Measurements from ENCODE around the gene MAP4K4. TPM values are rescaled to one million over a fixed set of nuclear protein-coding genes. Genes with fewer than 3 reads are reported as not detected.

The MAP4K4 gene
- total RNA-seq, 1 experiment from 2014 or later: 133 TPM

DNA sequence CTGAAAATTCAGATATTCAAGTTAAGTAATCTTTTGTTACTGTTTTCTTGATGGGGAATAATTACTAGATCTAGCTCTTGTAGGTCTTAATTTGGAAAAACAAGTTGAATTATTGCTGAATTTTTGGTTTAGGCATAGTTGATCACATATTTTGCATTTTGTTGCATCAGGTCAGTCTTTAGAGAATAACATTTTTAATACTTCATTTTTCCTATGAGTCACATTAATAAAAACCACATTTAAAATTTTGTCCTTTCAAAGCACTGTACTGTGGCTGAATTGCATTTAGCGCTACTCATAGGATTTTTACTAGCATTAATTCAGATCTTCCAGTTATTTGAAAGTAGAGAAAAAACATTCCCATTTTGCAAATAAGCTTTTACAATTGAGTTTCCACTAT is 23.2 kb downstream of the MAP4K4 start:
- Histone ChIP-seq H3K79me2 (ENCODE audit: low read length) (peaks cover 99% of the 10 kb centered on the region), H3F3A (ENCODE audit: low read length, unreplicated experiment) (no peaks in the 10 kb centered on the region), H3K9ac (ENCODE audit: low read length) (no peak overlapping the region), H3K4me3 (ENCODE audit: low read length) (no peak overlapping the region), H3K27ac (ENCODE audit: low read length) (no peak overlapping the region), H3K27me3 (ENCODE audit: low read length) (no peaks in the 10 kb centered on the region), H2AFZ (ENCODE audit: low read length) (no peak overlapping the region), H4K20me1 (ENCODE audit: low read length) (peaks cover 62% of the 10 kb centered on the region), H3K4me1 (ENCODE audit: insufficient read depth, low read length) (peaks cover 23% of the 10 kb centered on the region), H3K9me3 (ENCODE audit: low read length) (no peaks in the 10 kb centered on the region), H3K9me2 (replicated peaks; ENCODE audit: low read length) (no peaks in the 10 kb centered on the region), H3K36me3 (ENCODE audit: low read depth, low read length) (peaks cover 24% of the 10 kb centered on the region; the same call in 1 of the 2 replicates), H3K4me2 (ENCODE audit: low read length) (no peak overlapping the region; the same call in 1 of the 2 replicates)
- no TSS peak for BruUV-seq (replicated peaks)
- DNase-seq (no peak), ATAC-seq (peak; percentile 58)
- ChIA-PET POLR2A (ENCODE audit: unreplicated experiment) (no interaction called here), CTCF (interaction anchor here (0.6 kb wide), 1 partner anchor 25 kb away, joined by 4 read pairs; no protein-coding TSS in a partner anchor)
- TF ChIP-seq EZH2 (IDR thresholded peaks at IDR 0.05; ENCODE audit: low read length, unreplicated experiment): no peak
- no peak for TF ChIP-seq EZH2phosphoT487 (IDR thresholded peaks at IDR 0.05; ENCODE audit: borderline replicate concordance, low read length)
- TF ChIP-seq, protein P1, sequence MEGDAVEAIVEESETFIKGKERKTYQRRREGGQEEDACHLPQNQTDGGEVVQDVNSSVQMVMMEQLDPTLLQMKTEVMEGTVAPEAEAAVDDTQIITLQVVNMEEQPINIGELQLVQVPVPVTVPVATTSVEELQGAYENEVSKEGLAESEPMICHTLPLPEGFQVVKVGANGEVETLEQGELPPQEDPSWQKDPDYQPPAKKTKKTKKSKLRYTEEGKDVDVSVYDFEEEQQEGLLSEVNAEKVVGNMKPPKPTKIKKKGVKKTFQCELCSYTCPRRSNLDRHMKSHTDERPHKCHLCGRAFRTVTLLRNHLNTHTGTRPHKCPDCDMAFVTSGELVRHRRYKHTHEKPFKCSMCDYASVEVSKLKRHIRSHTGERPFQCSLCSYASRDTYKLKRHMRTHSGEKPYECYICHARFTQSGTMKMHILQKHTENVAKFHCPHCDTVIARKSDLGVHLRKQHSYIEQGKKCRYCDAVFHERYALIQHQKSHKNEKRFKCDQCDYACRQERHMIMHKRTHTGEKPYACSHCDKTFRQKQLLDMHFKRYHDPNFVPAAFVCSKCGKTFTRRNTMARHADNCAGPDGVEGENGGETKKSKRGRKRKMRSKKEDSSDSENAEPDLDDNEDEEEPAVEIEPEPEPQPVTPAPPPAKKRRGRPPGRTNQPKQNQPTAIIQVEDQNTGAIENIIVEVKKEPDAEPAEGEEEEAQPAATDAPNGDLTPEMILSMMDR (conservative IDR thresholded peaks at IDR 0.05; ENCODE audit: low read depth, low read length): no peak
- intact Hi-C loops (cut with micrococcal nuclease): no loop called here

DNA sequence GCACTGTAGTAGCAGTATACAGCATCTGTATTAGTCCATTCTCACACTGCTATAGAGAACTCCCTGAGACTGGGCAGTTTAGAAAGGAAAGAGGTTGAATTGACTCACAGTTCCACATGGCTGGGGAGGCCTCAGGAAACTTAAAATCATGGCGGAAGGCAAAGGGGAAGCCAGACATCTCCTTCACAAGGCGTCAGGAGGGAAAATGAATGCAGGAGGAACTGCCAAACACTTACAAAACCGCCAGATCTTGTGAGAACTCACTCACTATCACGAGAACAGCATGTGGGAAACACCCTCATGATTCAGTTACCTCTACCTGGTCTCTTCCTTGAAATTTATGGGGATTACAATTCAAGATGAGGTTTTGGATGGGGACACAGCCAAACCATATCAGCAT is 25.4 kb downstream of the MAP4K4 start:
- no peak for DNase-seq
- ChIA-PET CTCF (no interaction called here), POLR2A (ENCODE audit: unreplicated experiment) (no interaction called here)
- Histone ChIP-seq H3K27ac (ENCODE audit: low read length) (no peak overlapping the region), H4K20me1 (ENCODE audit: low read length) (peaks cover 69% of the 10 kb centered on the region), H3K4me1 (ENCODE audit: insufficient read depth, low read length) (peaks cover 23% of the 10 kb centered on the region), H3K27me3 (ENCODE audit: low read length) (no peaks in the 10 kb centered on the region), H3F3A (ENCODE audit: low read length, unreplicated experiment) (no peaks in the 10 kb centered on the region), H2AFZ (ENCODE audit: low read length) (no peak overlapping the region), H3K79me2 (ENCODE audit: low read length) (peaks cover 99% of the 10 kb centered on the region), H3K36me3 (ENCODE audit: low read depth, low read length) (peaks cover 18% of the 10 kb centered on the region; the same call in 1 of the 2 replicates), H3K9me3 (ENCODE audit: low read length) (no peaks in the 10 kb centered on the region), H3K9me2 (replicated peaks; ENCODE audit: low read length) (no peaks in the 10 kb centered on the region), H3K9ac (ENCODE audit: low read length) (no peak overlapping the region), H3K4me3 (ENCODE audit: low read length) (no peak overlapping the region), H3K4me2 (ENCODE audit: low read length) (no peak overlapping the region)
- ATAC-seq: no peak
- BruUV-seq (replicated peaks): no TSS peak
- no peak for TF ChIP-seq EZH2 (IDR thresholded peaks at IDR 0.05; ENCODE audit: low read length, unreplicated experiment)
- TF ChIP-seq, protein P1 (conservative IDR thresholded peaks at IDR 0.05; ENCODE audit: low read depth, low read length): no peak
- no peak for TF ChIP-seq EZH2phosphoT487 (IDR thresholded peaks at IDR 0.05; ENCODE audit: borderline replicate concordance, low read length)
- intact Hi-C loops (cut with micrococcal nuclease): no loop called here

DNA sequence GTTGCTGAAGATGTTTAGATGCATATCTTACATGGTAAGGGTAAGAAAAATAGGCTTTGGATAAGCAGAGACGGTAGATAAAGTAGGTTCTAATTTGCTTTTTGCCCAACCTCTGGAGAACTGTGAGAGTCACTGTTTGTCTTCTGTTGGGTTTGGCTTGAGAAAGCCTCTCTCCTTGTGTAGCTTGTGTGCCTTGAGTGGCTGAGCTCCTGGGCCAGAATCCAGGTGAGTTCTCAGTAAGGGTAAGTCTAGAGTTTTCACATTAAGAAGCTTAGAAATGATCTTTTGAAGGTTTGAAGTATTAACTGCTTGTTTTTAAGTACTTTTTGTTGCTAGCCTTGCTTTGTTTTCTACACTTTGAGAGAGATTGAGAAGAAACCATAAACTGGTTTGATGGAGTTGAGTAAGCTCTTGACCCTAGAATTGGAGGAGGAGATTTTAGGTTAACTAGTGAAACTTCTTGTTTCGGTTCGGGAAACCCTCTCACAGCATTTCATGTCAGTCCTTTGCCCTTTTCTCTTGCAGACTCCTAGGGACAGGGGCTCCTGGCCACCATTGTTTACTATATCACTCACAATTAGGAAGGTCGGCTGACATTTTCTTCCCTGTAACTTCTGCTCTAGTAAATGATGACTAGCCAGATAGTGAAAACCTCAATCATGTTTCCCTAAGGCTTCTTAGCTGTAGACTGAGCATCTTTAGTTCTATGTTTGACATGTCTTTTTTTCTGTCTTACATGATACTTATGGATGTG is 26.0 kb downstream of the MAP4K4 start:
- intact Hi-C loops (cut with micrococcal nuclease): no loop called here
- BruUV-seq (replicated peaks): no TSS peak
- peaks cover 18% of the 10 kb centered on the region; the same call in 1 of the 2 replicates for H3K36me3 ChIP-seq (ENCODE audit: low read depth, low read length)
- peaks cover 23% of the 10 kb centered on the region for H3K4me1 ChIP-seq (ENCODE audit: insufficient read depth, low read length)
- no peak for DNase-seq
- no peak overlapping the region for H3K4me3 ChIP-seq (ENCODE audit: low read length)
- peaks cover 75% of the 10 kb centered on the region for H4K20me1 ChIP-seq (ENCODE audit: low read length)
- no peak overlapping the region for H3K27ac ChIP-seq (ENCODE audit: low read length)
- ChIA-PET POLR2A (ENCODE audit: unreplicated experiment) (no interaction called here), CTCF (interaction anchor here (0.5 kb wide), 1 partner anchor 357 kb away, joined by 4 read pairs; no protein-coding TSS in a partner anchor)
- H3K79me2 ChIP-seq (ENCODE audit: low read length): peaks cover 100% of the 10 kb centered on the region
- no peaks in the 10 kb centered on the region for H3K9me3 ChIP-seq (ENCODE audit: low read length)
- H3F3A ChIP-seq (ENCODE audit: low read length, unreplicated experiment): no peaks in the 10 kb centered on the region
- no peak overlapping the region for H3K9ac ChIP-seq (ENCODE audit: low read length)
- ATAC-seq: no peak
- H2AFZ ChIP-seq (ENCODE audit: low read length): no peak overlapping the region
- TF ChIP-seq, protein P1 (conservative IDR thresholded peaks at IDR 0.05; ENCODE audit: low read depth, low read length): no peak
- no peak overlapping the region for H3K4me2 ChIP-seq (ENCODE audit: low read length)
- no peaks in the 10 kb centered on the region for H3K9me2 ChIP-seq (replicated peaks; ENCODE audit: low read length)
- no peaks in the 10 kb centered on the region for H3K27me3 ChIP-seq (ENCODE audit: low read length)

All from PC-3 (cell line).